ENCODE measurements around the gene HCN4. TPM values are rescaled to one million over a fixed set of nuclear protein-coding genes. Genes with fewer than 3 reads are reported as not detected.

HCN4 gene
- total RNA-seq, 2 donors from 2014 or later, result 0.04 TPM; not detected in 1

DNA sequence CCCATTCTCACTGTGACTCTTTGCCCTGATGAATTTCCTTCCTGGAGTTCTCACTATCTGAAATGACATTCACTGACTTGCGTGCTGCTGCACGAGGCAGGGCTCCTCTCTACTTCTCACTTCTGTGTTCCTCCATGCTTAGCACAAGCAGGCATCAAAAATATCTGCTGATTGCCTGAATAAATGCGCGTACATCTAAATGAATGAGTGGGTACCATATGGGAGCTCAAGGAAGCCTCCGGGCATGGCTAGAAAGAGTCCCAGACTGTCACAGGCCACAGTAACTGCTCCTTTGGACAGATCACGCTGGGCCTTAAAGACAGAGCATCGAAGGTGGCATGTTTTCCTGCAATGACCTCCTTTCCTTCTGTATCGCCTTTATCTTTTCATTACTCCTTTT is 31.6 kb downstream of the HCN4 start:
- Mint-ChIP-seq H3K9me3 (no peaks in the 10 kb centered on the region), H3K36me3 (no peaks in the 10 kb centered on the region), H3K27ac (no peak overlapping the region)
- no peak for DNase-seq (ENCODE audit: low spot score in 2 of 2)
- ATAC-seq, result no peak

DNA sequence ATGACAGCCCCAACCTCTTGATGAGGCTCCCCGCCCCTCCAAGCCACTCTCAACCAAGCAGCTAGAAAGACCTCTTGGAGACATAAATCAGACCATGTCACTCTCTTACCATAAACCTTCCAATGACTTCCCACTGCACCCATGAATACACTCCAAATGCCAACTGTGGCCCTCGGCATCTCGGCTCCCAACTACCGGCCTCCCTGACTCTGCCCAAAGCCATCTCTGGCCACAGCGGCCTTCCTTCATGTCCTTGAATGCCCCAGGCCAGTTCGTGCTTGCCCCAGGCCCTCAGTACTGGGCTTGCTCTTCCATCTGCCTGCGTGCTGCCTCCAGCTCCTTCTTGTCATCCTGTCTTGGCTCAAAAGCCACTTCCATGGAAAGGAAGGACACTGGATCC is 32.0 kb downstream of the HCN4 start:
- H3K9me3 Mint-ChIP-seq, result no peaks in the 10 kb centered on the region
- no peak for DNase-seq (ENCODE audit: low spot score in 2 of 2)
- H3K36me3 Mint-ChIP-seq, result no peaks in the 10 kb centered on the region
- no peak for ATAC-seq
- no peak overlapping the region for H3K27ac Mint-ChIP-seq

DNA sequence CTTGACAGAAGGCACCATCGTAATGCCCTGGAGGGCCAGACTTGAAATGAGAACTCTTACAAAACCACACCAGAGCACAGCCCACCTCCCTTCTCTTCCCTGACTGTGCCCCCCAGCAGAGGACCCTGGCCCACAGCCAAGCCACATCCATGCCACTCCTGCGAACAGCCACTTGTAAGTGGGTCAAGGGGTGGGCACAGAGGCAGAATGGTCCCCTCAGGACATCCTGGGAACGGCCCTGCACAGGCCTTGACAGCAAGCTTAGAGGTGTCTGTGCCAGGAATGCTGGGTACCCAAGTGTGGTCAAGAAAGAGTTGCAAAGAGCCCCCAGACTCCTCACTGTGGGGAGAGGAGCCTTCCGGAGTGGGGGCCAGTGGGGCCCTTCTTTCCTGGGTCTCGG is 33.3 kb downstream of the HCN4 start:
- ATAC-seq (no peak), DNase-seq (ENCODE audit: low spot score in 2 of 2) (no peak)
- H3K9me3 Mint-ChIP-seq, result no peaks in the 10 kb centered on the region
- no peaks in the 10 kb centered on the region for H3K36me3 Mint-ChIP-seq
- no peak overlapping the region for H3K27ac Mint-ChIP-seq

DNA sequence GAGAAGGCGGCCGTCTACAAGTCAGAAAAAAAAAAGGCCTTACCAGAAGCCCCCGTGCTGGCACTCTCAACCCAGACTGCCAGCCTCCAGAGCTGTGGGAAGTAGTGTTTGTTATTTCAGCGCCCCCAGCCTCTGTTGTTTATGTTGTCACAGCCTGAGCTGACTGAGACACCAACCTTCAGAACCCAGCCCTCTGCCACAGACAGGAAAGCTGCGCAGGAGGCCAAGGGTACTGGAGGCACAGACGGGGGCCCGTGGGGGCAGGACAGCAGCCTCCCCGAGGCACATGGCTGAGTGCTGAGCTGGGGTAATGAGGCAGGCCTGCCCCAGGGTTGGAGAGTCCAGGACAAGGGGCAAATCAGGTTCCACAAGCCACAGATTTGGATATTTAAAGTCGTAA is 33.7 kb downstream of the HCN4 start:
- Mint-ChIP-seq H3K27ac (no peak overlapping the region), H3K36me3 (no peaks in the 10 kb centered on the region), H3K9me3 (no peaks in the 10 kb centered on the region)
- DNase-seq (ENCODE audit: low spot score in 2 of 2), result no peak
- no peak for ATAC-seq

DNA sequence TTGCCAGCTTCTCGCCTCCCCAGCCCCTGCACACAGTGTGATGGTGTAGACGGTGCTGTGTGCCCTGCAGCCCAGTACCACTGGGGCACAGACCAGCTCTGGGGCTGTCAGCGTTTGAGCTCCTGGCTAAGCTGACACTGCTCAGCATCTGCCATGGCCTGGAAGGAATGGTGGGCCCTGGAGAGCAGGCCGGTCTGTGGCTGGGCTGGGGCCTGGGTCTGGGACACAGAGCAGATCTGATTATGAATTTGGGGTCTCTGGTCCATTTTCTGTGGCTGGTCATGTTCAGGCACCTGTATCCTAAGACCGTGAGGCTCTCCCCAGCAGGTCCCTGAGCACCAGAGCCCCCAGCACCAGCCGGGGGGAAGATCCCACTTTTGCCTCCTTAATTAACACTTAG is 34.7 kb downstream of the HCN4 start:
- ATAC-seq (no peak), DNase-seq (ENCODE audit: low spot score in 2 of 2) (no peak)
- Mint-ChIP-seq H3K9me3 (no peaks in the 10 kb centered on the region), H3K27ac (no peak overlapping the region), H3K36me3 (no peaks in the 10 kb centered on the region)

DNA sequence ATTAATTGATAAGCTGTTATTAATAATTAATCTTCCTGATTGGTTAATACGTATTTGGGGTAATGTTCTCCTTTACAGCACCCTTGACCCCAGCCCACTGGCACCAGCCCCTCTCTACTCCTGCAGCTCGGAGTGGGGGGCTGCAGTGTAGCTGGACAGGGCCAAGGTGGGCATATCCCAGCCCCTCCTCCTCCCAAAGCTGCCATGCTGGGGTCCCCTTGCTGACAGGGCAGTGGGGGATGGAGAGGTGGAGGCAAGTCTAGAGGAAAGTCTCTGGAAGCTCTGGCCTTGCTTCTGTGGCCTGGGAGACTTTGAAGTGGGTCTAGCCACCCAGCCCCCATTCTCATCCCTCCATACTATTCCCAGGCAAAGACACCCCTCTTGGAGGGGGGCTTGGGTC is 35.8 kb downstream of the HCN4 start:
- no peak for ATAC-seq

DNA sequence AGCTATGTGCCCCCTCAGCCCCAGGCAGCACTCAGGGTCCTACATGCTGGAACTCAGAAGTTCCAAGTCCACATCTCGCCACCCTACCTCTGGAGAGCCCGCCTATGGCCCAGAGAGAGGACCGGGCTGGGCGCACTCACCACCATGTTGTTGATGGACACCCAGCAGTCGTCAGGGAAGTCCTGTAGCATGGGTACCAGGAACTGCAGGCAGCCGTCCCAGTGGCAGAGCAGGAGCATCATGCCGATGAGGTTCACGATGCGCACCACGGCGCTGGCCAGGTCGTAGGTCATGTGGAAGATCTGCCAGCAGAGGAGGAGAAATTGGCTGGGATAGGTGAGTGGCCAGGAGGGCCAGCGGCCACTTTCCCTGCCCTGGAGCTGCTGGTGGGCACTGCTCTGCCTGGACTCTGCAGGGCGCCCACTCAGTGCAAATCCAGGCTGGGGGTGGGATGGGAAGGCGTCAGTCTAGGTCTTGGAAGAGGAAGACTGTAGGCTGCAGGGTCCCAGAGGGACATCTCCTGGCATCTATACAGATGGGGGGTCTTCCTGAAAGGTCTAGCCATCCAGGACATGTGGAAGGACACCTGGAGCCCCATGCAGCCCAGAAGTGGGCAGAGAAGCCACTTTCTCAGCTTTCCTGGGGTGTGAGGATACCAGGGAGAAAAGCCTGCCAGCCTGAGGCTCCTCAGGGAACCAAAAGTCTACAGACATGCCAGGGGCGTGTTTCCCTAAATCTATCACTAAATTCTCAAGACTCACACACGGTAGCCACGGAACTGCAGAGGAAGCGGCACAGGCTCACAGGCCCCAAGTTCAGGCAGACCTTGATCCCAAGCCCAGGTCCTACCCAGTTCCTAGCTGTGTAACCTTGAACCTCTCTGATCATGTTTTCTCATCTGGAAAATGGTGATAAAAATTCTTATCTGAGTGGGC is 36.5 kb downstream of the HCN4 start:
- Mint-ChIP-seq H3K36me3 (no peaks in the 10 kb centered on the region), H3K27ac (no peak overlapping the region), H3K9me3 (no peaks in the 10 kb centered on the region)
- DNase-seq (ENCODE audit: low spot score in 2 of 2) (no peak), ATAC-seq (no peak)

More for the DNA sequence above, 35.8 kb downstream of the HCN4 start:
- DNase-seq (ENCODE audit: low spot score in 2 of 2), result no peak
- H3K36me3 Mint-ChIP-seq, result no peaks in the 10 kb centered on the region
- no peak overlapping the region for H3K27ac Mint-ChIP-seq
- H3K9me3 Mint-ChIP-seq, result no peaks in the 10 kb centered on the region

DNA sequence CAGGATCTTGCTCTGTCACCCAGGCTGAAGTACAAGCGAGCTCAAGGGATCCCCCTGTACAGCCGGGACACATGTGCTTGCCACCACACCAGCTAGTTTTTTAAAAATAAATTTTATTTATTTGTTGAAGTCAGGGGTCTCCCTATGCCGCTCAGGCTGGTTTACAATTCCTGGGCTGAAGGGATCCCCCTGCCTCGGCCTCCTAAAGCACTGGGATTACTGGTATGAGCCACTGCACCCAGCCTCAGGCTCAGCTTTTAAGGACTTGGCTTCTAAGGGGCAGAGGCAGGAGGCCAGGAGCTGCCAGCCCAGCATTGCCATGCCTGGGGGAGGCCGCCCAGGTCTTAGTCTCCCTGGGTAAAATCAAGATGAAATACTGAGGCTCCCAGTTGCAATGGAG is 37.3 kb downstream of the HCN4 start:
- Mint-ChIP-seq H3K27ac (no peak overlapping the region), H3K36me3 (no peaks in the 10 kb centered on the region), H3K9me3 (no peaks in the 10 kb centered on the region)
- DNase-seq (ENCODE audit: low spot score in 2 of 2), result no peak
- ATAC-seq, result no peak

DNA sequence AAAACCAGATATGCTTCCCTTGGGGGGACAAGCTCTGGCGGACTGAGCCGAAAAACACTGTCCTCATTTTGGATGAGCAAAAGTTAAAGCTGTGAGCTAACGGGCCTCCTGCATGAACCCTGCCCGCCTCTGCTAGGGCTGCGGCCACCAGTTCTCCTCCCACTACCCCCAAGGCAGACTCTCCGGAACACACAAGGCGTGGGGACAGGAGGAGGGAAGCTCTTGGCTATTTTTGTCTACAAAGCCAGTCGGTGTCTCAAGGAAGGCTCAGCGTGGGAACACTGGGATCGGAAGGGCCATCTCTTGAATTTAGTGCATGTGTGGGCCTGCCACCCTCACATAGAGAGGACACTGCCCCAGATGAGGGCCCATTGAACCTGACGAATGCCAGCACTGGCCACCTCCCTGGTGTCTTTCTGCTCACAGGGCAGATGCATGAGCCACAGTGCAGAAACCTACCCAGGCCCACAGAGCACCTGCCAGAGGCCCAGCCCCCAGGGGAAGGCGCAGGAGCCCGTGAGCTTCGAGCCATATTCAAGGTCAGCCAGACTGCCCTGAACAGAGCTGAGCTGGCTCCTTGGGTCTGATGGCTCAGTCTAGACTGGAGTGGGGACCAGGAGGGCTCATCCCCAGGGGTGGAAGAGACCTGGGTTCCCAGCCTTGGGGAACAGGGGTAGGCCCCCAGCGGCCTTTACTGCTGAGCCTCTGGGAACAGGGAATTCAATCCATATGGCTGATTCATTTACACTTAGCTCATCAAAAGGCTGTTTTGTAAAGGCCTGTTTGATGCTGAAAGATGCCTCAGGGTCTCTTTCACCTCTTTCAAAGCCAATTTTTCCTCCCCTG is 38.3 kb downstream of the HCN4 start:
- Mint-ChIP-seq H3K27ac (no peak overlapping the region), H3K36me3 (no peaks in the 10 kb centered on the region), H3K9me3 (no peaks in the 10 kb centered on the region)
- ATAC-seq (no peak), DNase-seq (ENCODE audit: low spot score in 2 of 2) (no peak)

DNA sequence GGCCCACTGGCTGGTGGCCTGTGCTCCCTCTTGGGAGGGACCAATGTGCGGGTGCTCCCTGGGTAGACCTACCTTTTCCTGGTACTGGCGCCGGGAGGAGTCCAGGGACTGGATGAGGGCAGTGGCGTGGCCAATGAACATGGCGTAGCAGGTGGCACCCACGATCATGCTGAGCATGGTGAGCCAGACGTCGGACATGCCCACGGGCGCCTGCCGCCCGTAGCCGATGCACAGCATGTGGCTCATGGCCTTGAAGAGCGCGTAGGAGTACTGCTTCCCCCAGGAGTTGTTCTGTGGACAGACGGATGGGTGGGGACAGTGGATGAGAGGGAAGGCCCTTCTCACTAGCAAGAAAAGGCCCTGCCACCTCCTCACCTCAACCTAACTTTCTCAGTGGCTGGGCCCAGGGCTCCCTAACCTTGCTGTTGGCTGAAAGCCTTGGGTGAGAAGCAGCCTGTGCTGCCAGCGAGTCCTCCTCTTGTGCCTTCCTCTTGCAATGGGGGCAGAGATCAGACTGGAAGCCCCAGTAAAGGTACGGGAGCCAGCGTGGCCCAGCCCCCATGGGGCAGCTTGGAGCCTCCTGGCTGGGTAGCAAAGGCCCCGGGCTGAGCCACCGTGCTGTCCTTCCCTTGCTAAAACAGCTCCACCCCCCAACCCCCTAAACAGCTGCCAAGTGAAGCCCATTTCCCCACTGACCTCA is 39.1 kb downstream of the HCN4 start:
- Mint-ChIP-seq H3K9me3 (no peaks in the 10 kb centered on the region), H3K27ac (no peak overlapping the region), H3K36me3 (no peaks in the 10 kb centered on the region)
- ATAC-seq, result no peak
- DNase-seq (ENCODE audit: low spot score in 2 of 2), result no peak

DNA sequence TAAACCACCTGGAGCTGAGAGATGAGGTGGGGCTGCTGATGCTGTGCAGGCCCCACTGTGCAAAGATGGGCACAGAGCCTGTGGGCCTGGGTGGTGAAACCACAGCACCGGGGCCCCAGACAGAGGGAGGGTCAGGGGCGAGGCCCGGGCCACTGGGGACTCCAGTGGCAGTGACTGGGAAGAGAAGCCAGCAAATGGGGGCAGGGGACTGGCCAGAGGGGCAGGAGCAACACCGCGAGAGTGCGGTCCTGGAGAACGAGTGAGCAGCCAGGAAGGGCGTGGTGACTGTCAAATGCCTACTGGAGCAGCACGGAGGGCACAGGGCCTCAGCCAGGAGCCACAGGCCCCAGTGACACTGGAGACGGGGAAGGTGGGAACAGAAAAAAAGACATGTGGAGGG is 39.8 kb downstream of the HCN4 start:
- Mint-ChIP-seq H3K27ac (no peak overlapping the region), H3K9me3 (no peaks in the 10 kb centered on the region), H3K36me3 (no peaks in the 10 kb centered on the region)
- DNase-seq (ENCODE audit: low spot score in 2 of 2) (no peak), ATAC-seq (no peak)

DNA sequence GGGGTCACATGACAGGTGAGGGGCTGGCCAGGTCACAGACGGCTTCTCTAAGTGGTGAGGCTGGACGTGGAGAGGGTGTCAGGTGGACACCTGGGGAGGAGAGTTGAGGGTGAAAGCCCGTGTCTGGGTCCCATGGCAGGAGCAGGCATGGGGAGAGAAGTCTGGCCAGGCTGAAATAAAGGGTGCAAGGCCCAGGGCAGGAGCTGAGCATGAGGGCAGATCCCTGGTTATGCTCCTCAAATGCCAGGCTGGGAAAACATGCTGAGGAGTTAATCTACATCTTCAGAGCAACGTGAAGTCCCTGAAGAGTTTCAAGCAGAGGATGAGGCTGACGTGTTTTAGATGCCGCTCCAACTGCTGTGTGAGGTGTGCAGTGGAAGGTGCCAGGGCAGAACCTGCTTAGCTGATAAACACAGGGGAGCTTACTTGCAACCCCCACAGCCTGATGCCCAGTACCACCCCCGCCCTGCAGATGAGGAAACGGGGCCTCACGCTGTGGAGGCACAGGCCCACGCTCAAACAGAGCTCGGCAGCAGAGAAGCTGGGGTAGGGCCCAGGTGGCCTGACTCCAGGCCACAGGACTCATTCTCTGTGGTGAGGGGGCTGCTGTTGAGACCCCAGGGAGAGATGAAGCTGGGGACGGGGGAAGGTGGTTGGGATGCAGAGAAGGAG is 40.5 kb downstream of the HCN4 start:
- no peak for DNase-seq (ENCODE audit: low spot score in 2 of 2)
- Mint-ChIP-seq H3K36me3 (no peaks in the 10 kb centered on the region), H3K27ac (peak overlapping the region; percentile 12 to 52), H3K9me3 (no peaks in the 10 kb centered on the region)
- no peak for ATAC-seq

DNA sequence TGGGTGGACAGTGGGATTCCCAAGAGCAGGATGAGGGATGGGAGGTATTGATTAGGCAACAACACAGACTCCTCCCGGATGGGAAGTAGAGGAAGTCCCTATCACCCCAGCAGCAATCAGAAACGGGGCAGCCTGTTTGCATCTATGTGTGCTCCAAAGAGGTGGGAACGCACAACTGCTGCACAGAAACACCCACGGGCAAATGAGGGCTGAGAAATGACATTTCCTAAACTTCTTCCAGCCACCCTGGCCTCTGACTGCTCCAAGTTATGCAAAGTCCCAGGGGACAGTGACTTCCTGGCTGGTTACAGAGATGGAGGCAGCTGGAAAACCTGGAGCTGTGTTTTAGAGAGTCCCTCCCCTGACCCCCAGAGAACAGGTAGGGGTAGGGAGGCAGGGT is 42.6 kb downstream of the HCN4 start:
- ATAC-seq (no peak), DNase-seq (ENCODE audit: low spot score in 2 of 2) (no peak)
- no peaks in the 10 kb centered on the region for H3K9me3 Mint-ChIP-seq
- H3K36me3 Mint-ChIP-seq, result no peaks in the 10 kb centered on the region
- H3K27ac Mint-ChIP-seq, result no peak overlapping the region

DNA sequence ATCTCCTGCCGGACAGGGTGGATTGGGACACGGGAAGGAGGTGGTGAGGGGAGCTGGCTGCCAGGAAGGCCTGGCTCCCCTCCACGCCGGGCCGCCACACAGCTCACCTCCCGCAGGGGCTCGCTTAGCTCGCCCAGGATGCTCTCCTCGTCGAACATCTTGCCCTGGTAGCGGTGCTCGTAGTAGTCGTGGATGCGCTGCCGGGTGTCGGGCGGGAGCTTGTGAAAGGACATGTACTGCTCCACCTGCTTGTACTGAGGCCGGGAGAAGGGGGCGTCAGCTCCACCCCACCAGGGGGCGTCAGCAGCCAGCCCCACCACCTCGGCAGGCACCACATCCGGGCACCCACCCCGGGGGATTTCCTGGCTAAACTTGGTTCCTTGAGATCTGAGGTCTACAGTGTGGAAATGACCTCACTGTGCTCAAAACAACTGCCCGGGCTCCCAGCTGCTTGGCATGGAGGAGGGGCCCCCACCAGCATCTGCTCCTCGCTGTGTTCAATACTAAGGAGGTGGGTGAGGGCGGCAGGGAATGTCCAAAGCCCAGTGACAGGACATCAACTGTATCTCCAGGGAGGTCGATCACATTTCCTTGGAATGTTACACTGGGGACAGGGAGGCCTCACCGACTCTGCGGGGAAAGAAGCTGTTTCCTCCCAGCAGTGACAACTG is 43.4 kb downstream of the HCN4 start:
- H3K27ac Mint-ChIP-seq, result peak overlapping the region in 1 of 2 donors; percentile 17
- DNase-seq (ENCODE audit: low spot score in 2 of 2) (no peak), ATAC-seq (peak in 1 of 2 donors; percentile 44)
- H3K9me3 Mint-ChIP-seq, result no peaks in the 10 kb centered on the region
- no peaks in the 10 kb centered on the region for H3K36me3 Mint-ChIP-seq

DNA sequence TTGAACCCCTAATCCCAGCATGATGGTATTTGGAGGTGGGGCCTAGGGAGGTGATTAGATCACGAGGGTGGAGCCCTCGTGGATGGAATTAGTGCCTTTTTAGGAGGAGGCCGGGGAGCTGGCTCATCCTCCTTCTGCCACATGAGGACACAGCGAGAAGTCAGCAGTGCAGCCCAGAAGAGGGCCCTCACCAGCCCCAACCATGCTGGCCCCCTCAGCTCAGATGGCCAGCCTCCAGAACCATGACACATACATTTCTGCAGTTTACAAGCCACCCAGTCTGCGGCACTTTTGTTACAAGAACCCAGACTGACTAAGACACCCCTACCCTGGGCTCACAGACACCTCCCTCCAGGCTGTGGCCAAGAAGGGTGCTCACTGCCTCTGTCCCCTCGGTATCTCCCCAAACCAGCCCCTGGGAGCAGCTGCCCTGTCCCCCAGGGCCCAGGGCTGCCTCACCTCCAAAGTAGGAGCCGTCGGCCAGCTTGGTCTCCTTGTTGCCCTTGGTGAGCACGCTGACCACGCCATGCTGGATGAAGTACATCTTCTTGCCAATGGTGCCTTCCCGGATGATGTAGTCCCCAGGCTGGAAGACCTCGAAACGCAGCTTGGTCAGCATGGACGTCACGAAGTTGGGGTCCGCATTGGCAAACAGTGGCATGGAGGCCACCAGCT is 44.1 kb downstream of the HCN4 start:
- H3K9me3 Mint-ChIP-seq, result no peaks in the 10 kb centered on the region
- ATAC-seq (no peak), DNase-seq (ENCODE audit: low spot score in 2 of 2) (no peak)
- H3K27ac Mint-ChIP-seq, result no peak overlapping the region
- no peaks in the 10 kb centered on the region for H3K36me3 Mint-ChIP-seq

DNA sequence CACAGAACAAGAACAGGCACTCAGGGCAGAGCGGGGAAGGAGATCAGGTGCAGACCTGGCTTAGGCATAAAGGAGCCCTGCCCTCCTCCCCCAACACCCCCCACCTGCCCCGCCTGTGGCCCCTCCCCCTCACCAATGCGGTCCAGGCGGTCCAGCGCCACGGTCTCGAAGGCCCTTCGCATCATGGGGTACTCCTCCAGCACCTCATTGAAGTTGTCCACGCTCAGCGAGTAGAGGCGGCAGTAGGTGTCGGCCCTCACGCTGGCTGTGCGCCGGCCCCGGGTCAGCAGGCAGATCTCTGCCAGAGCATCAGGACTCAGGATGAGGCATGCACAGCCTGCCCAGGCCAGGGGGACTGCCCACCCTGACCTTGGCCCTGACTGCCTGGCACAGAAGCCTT is 44.8 kb downstream of the HCN4 start:
- Mint-ChIP-seq H3K36me3 (no peaks in the 10 kb centered on the region), H3K9me3 (no peaks in the 10 kb centered on the region), H3K27ac (no peak overlapping the region)
- ATAC-seq (no peak), DNase-seq (ENCODE audit: low spot score in 2 of 2) (no peak)

Data from activated naive CD4-positive, alpha-beta T cell treated with anti-CD3 and anti-CD28 coated beads, Interleukin-2, amount 50 U/mL, for 72 hours (primary cell).